SK-N-SH (cell line): Measurements from ENCODE around the gene GALK1. TPM values are rescaled to one million over a fixed set of nuclear protein-coding genes. Genes with fewer than 3 reads are reported as not detected.
A peak's percentile ranks its signal among the peaks of the same experiment; 100 is the strongest.

Source experiments
- CTCF ChIA-PET: fragments of 300-600, 350-600 bp; formaldehyde crosslinking; extraction: SDS; loops from one replicate; lab custom pipeline; 2021; lab: Yijun Ruan, JAX
- POLR2A ChIA-PET: fragments of 350-600 bp; sonication (Branson Sonifier 250); formaldehyde crosslinking; extraction: SDS; loops from one replicate; lab custom pipeline; 2020; ENCODE audit warnings: antibody characterized with exemption, inconsistent platforms; lab: Yijun Ruan, JAX
- DNase-seq: peaks from one replicate; pipeline ENCODE4 v3.0.0; 2012
- H2AFZ ChIP-seq: fragments of 200-600 bp; sonication (generic); 2 replicates; pipeline ENCODE4 v1.8.1; 2016; ENCODE audit warnings: antibody characterized with exemption, mild to moderate bottlenecking, low read depth
- H3F3A ChIP-seq: fragments of 200-600 bp; sonication (generic); replicated peaks from 2 replicates; pipeline ENCODE3; 2016; ENCODE audit warnings: antibody characterized with exemption, mild to moderate bottlenecking; ENCODE audit not compliant: insufficient read depth
- H3K27ac ChIP-seq, 2 experiments: fragments of 200-500 bp in 1 of 2; fragments of 200-600 bp in 1 of 2; sonication (Bioruptor generic) in 1 of 2; sonication (generic), shearing (Covaris generic) in 1 of 2; 2 replicates each; pipeline versions ENCODE4 v1.5.1 to v1.6.1; 2014 to 2016; ENCODE audit warnings: low read depth in 2 of 2, inconsistent platforms in 1 of 2, low read length in 1 of 2, mild to moderate bottlenecking in 1 of 2, mixed read lengths in 1 of 2
- H3K27me3 ChIP-seq: fragments of 200-600 bp; sonication (generic), shearing (Covaris generic); 2 replicates; pipeline ENCODE4 v1.6.1; 2016; ENCODE audit warnings: mixed run types; ENCODE audit not compliant: insufficient read depth
- H3K36me3 ChIP-seq, 2 experiments: fragments of 200-500 bp in 1 of 2; fragments of 200-600 bp in 1 of 2; sonication (Bioruptor generic) in 1 of 2; sonication (generic) in 1 of 2; replicated peaks in 1 of 2; 2 replicates each; pipeline versions ENCODE3 to v1.5.1; 2014 to 2016; ENCODE audit warnings: low read length in 1 of 2, mild to moderate bottlenecking in 1 of 2; ENCODE audit not compliant: insufficient read depth in 2 of 2, control insufficient read depth in 1 of 2
- H3K4me1 ChIP-seq, 2 experiments: fragments of 200-500 bp in 1 of 2; fragments of 200-600 bp in 1 of 2; sonication (Bioruptor generic) in 1 of 2; sonication (generic), shearing (Covaris generic) in 1 of 2; 2 replicates each; pipeline versions ENCODE4 v1.5.1 to v1.6.1; 2014 to 2016; ENCODE audit warnings: low read depth in 1 of 2, low read length in 1 of 2, mixed run types in 1 of 2; ENCODE audit not compliant: insufficient read depth in 2 of 2, control insufficient read depth in 1 of 2
- H3K4me2 ChIP-seq: fragments of 200-600 bp; sonication (generic), shearing (Covaris generic); 2 replicates; pipeline ENCODE4 v1.6.1; 2017; ENCODE audit warnings: mixed run types
- H3K4me3 ChIP-seq, 2 experiments: fragments of 200-500 bp in 1 of 2; fragments of 200-600 bp in 1 of 2; sonication (Bioruptor generic) in 1 of 2; sonication (generic), shearing (Covaris generic) in 1 of 2; 2 replicates each; pipeline versions ENCODE4 v1.5.1 to v1.8.1; 2014 to 2016; ENCODE audit warnings: low read depth in 2 of 2, inconsistent platforms in 1 of 2, low read length in 1 of 2, mild to moderate bottlenecking in 1 of 2, mixed read lengths in 1 of 2, moderate library complexity in 1 of 2
- H3K79me2 ChIP-seq: fragments of 200-600 bp; sonication (generic); 2 replicates; pipeline ENCODE4 v1.8.1; 2017; ENCODE audit warnings: mild to moderate bottlenecking; ENCODE audit not compliant: insufficient read depth
- H3K9ac ChIP-seq: fragments of 200-600 bp; sonication (generic); 2 replicates; pipeline ENCODE4 v1.6.1; 2017; ENCODE audit warnings: mixed run types
- H3K9me2 ChIP-seq: fragments of 200-600 bp; sonication (generic); 2 replicates; pipeline ENCODE4 v1.6.1; 2017; ENCODE audit warnings: mixed run types
- H3K9me3 ChIP-seq: fragments of 200-600 bp; sonication (generic); 2 replicates; pipeline ENCODE4 v1.6.1; 2017; ENCODE audit warnings: mixed run types, mild to moderate bottlenecking, moderate library complexity
- H4K20me1 ChIP-seq: fragments of 200-600 bp; sonication (generic); 2 replicates; pipeline ENCODE4 v1.6.1; 2017; ENCODE audit warnings: mild to moderate bottlenecking, mixed run types; ENCODE audit not compliant: insufficient read depth
- ELF1 ChIP-seq: IDR thresholded peaks from 2 replicates; pipeline ENCODE4 v1.4.0; 2012
- JUND ChIP-seq: IDR thresholded peaks from 2 replicates; pipeline ENCODE4 v1.4.0; 2012
- MEF2A ChIP-seq: IDR thresholded peaks from 2 replicates; pipeline ENCODE4 v1.4.0; 2012; ENCODE audit warnings: low read depth, borderline replicate concordance
- RAD21 ChIP-seq: IDR thresholded peaks from 2 replicates; pipeline ENCODE4 v1.6.1; 2012; ENCODE audit warnings: mild to moderate bottlenecking, low read length
- RCOR1 ChIP-seq: fragments of 150-350 bp; IDR thresholded peaks from 2 replicates; pipeline ENCODE4 v1.6.1; 2017; ENCODE audit warnings: antibody characterized with exemption, low read length
- SIN3A ChIP-seq: IDR thresholded peaks from 2 replicates; pipeline ENCODE4 v1.6.1; 2012; ENCODE audit warnings: low read depth, mild to moderate bottlenecking, low read length, moderate library complexity, borderline replicate concordance
- TCF12 ChIP-seq: IDR thresholded peaks from 2 replicates; pipeline ENCODE4 v1.4.0; 2012
- USF1 ChIP-seq: IDR thresholded peaks from 2 replicates; pipeline ENCODE4 v1.4.0; 2012; ENCODE audit warnings: low read depth, borderline replicate concordance
- WGBS: methylation state at CpG from one replicate; pipeline ENCODE4 v1.1.6; 2017; ENCODE audit warnings: low lambda C conversion rate; 5-methylcytosine and 5-hydroxymethylcytosine counted together
- polyA plus RNA-seq, 3 experiments: library from polyadenylated mRNA; depleted of rRNA; stranded (reverse); fragments of >200 nt; gene quantifications; 2 replicates each; pipeline ENCODE4 v1.2.3, GENCODE V29; 2012
- TF ChIP-seq, protein P1 (sequence below): fragments of 200-600 bp; sonication (generic); IDR thresholded peaks from 2 replicates; pipeline ENCODE4 v1.6.1; 2017; ENCODE audit warnings: antibody characterized with exemption, mild to moderate bottlenecking, moderate library complexity

GALK1 gene
- polyA plus RNA-seq, 1 of the 3 experiments (the other 2 are of a cell fraction) = 36.5 TPM

GRCh38 chr17:75783803-75784472 lies 18.9 kb upstream of the GALK1 start (continued):
- TF ChIP-seq ELF1 (no peak), USF1 (no peak), JUND (no peak), TCF12 (no peak), RCOR1 (no peak)

GRCh38 chr17:75783069-75783783 lies 18.2 kb upstream of the GALK1 start:
- peaks cover 7 to 13% of the 10 kb centered on the region in 2 experiments for H3K36me3 ChIP-seq
- no peaks in the 10 kb centered on the region for H3K9me3 ChIP-seq
- no peaks in the 10 kb centered on the region for H3K9me2 ChIP-seq
- peak; percentile 30 for DNase-seq
- peak overlapping the region; percentile 91 to 98 for H3K27ac ChIP-seq
- ChIA-PET CTCF (interaction anchor here (0.6 to 10.3 kb wide), 44 partner anchors 8 to 231 kb away, joined by 3 to 121 read pairs (median 6); partner anchors contain the start of genes GALK1, MRPL38, RECQL5 and SAP30BP), POLR2A (interaction anchor here (0.7 to 4.0 kb wide), 7 partner anchors 8 to 72 kb away, joined by 3 to 47 read pairs (median 3); partner anchors contain the start of gene WBP2)
- peaks cover 44% of the 10 kb centered on the region for H3K79me2 ChIP-seq
- peak overlapping the region; percentile 94; the same call in 1 of the 2 replicates for H3K9ac ChIP-seq
- peak overlapping the region; percentile 90 for H2AFZ ChIP-seq
- H3K4me1 ChIP-seq = peaks cover 16 to 20% of the 10 kb centered on the region in 2 experiments
- WGBS = 17% methylated on average over 6 of the region's 6 CpGs
- no peak overlapping the region for H3K4me3 ChIP-seq
- H3K27me3 ChIP-seq = no peaks in the 10 kb centered on the region
- peaks cover 13% of the 10 kb centered on the region for H4K20me1 ChIP-seq
- H3K4me2 ChIP-seq = peak overlapping the region; percentile 88
- TF ChIP-seq SIN3A (no peak), MEF2A (no peak), RAD21 (peak; percentile 20; the same call in 1 of the 2 replicates)
- TF ChIP-seq, protein P1, sequence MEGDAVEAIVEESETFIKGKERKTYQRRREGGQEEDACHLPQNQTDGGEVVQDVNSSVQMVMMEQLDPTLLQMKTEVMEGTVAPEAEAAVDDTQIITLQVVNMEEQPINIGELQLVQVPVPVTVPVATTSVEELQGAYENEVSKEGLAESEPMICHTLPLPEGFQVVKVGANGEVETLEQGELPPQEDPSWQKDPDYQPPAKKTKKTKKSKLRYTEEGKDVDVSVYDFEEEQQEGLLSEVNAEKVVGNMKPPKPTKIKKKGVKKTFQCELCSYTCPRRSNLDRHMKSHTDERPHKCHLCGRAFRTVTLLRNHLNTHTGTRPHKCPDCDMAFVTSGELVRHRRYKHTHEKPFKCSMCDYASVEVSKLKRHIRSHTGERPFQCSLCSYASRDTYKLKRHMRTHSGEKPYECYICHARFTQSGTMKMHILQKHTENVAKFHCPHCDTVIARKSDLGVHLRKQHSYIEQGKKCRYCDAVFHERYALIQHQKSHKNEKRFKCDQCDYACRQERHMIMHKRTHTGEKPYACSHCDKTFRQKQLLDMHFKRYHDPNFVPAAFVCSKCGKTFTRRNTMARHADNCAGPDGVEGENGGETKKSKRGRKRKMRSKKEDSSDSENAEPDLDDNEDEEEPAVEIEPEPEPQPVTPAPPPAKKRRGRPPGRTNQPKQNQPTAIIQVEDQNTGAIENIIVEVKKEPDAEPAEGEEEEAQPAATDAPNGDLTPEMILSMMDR = peak; percentile 98
- TF ChIP-seq, all 33 proteins: peak for 2
- peaks cover 44% of the 10 kb centered on the region for H3F3A ChIP-seq
